H9 (cell line): ENCODE results near the gene DOK5. TPM values are rescaled to one million over a fixed set of nuclear protein-coding genes. Genes with fewer than 3 reads are reported as not detected.

Experiments
- DNase-seq: peaks from one replicate; pipeline ENCODE4 v3.0.0-alpha.2; 2017
- H2AFZ ChIP-seq: one replicate; pipeline ENCODE4 v1.6.1; 2013; ENCODE audit warnings: mild to moderate bottlenecking, low read length, control low read depth, moderate library complexity
- H2AK5ac ChIP-seq: 2 replicates; pipeline ENCODE4 v1.6.1; 2013; ENCODE audit warnings: low read length, control low read depth, mixed read lengths; ENCODE audit not compliant: insufficient read length
- H2BK120ac ChIP-seq: one replicate; pipeline ENCODE4 v1.6.1; 2013; ENCODE audit warnings: low read depth, mild to moderate bottlenecking, low read length, control low read depth, inconsistent platforms; ENCODE audit not compliant: poor library complexity, severe bottlenecking
- H2BK12ac ChIP-seq: 2 replicates; pipeline ENCODE4 v1.6.1; 2013; ENCODE audit warnings: low read length, control low read depth, mixed read lengths, low read depth; ENCODE audit not compliant: insufficient read length
- H2BK15ac ChIP-seq: 2 replicates; pipeline ENCODE4 v1.6.1; 2013; ENCODE audit warnings: low read depth, low read length, control low read depth
- H2BK20ac ChIP-seq: one replicate; pipeline ENCODE4 v1.6.1; 2013; ENCODE audit warnings: low read depth, mild to moderate bottlenecking, low read length, control low read depth, inconsistent platforms; ENCODE audit not compliant: poor library complexity, severe bottlenecking
- H2BK5ac ChIP-seq: 2 replicates; pipeline ENCODE4 v1.6.1; 2013; ENCODE audit warnings: low read length, control low read depth, mixed read lengths; ENCODE audit not compliant: insufficient read length
- H3K14ac ChIP-seq: 2 replicates; pipeline ENCODE4 v1.6.1; 2013; ENCODE audit warnings: low read length, control low read depth; ENCODE audit not compliant: insufficient read depth
- H3K18ac ChIP-seq: 2 replicates; pipeline ENCODE4 v1.6.1; 2013; ENCODE audit warnings: low read depth, mild to moderate bottlenecking, mixed read lengths, low read length, control low read depth; ENCODE audit not compliant: insufficient read length
- H3K23ac ChIP-seq: 2 replicates; pipeline ENCODE4 v1.6.1; 2013; ENCODE audit warnings: low read length, control low read depth, mixed read lengths, low read depth; ENCODE audit not compliant: insufficient read length
- H3K23me2 ChIP-seq: 2 replicates; pipeline ENCODE4 v1.6.1; 2013; ENCODE audit warnings: low read depth, mild to moderate bottlenecking, mixed read lengths, low read length, control low read depth; ENCODE audit not compliant: insufficient read length, poor library complexity, severe bottlenecking
- H3K27ac ChIP-seq: 2 replicates; pipeline ENCODE4 v1.5.1; 2013; ENCODE audit warnings: low read length, control low read depth, mixed read lengths, low read depth; ENCODE audit not compliant: insufficient read length
- H3K27me3 ChIP-seq: 2 replicates; pipeline ENCODE4 v1.6.1; 2013; ENCODE audit warnings: low read length, control low read depth, inconsistent platforms; ENCODE audit not compliant: insufficient read depth
- H3K4ac ChIP-seq: 2 replicates; pipeline ENCODE4 v1.6.1; 2013; ENCODE audit warnings: low read depth, mild to moderate bottlenecking, control low read depth, inconsistent platforms, low read length, moderate library complexity
- H3K4me1 ChIP-seq: 2 replicates; pipeline ENCODE4 v1.6.1; 2013; ENCODE audit warnings: low read length, control low read depth, inconsistent platforms; ENCODE audit not compliant: insufficient read depth
- H3K4me2 ChIP-seq: 2 replicates; pipeline ENCODE4 v1.6.1; 2013; ENCODE audit warnings: low read length, control low read depth, mixed read lengths; ENCODE audit not compliant: insufficient read length, insufficient read depth
- H3K56ac ChIP-seq: 2 replicates; pipeline ENCODE4 v1.6.1; 2013; ENCODE audit warnings: low read depth, mild to moderate bottlenecking, mixed read lengths, low read length, control low read depth; ENCODE audit not compliant: insufficient read length
- H3K79me1 ChIP-seq: 2 replicates; pipeline ENCODE4 v1.6.1; 2013; ENCODE audit warnings: low read depth, mild to moderate bottlenecking, moderate library complexity, low read length, control low read depth, inconsistent platforms; ENCODE audit not compliant: insufficient read depth, poor library complexity, severe bottlenecking
- H3K79me2 ChIP-seq: 2 replicates; pipeline ENCODE4 v1.6.1; 2013; ENCODE audit warnings: low read length, control low read depth, inconsistent platforms; ENCODE audit not compliant: insufficient read depth
- H3K9ac ChIP-seq: 2 replicates; pipeline ENCODE4 v1.6.1; 2013; ENCODE audit warnings: low read length, control low read depth, mixed read lengths; ENCODE audit not compliant: insufficient read length; ENCODE audit errors: extremely low read depth
- H3K9me3 ChIP-seq: one replicate; pipeline ENCODE4 v1.6.1; 2013; ENCODE audit warnings: low read depth, low read length, inconsistent platforms; ENCODE audit not compliant: control insufficient read depth
- H3T11ph ChIP-seq: one replicate; pipeline ENCODE4 v1.6.1; 2013; ENCODE audit warnings: mild to moderate bottlenecking, low read length, control low read depth, inconsistent platforms
- H4K20me1 ChIP-seq: one replicate; pipeline ENCODE4 v1.6.1; 2013; ENCODE audit not compliant: control insufficient read depth, insufficient read length, insufficient read depth
- H4K5ac ChIP-seq: 2 replicates; pipeline ENCODE4 v1.6.1; 2013; ENCODE audit warnings: low read depth, mild to moderate bottlenecking, mixed read lengths, low read length, control low read depth; ENCODE audit not compliant: insufficient read length
- H4K8ac ChIP-seq: replicated peaks from 2 replicates; pipeline ENCODE4 v1.6.1; 2013; ENCODE audit warnings: low read length, control low read depth, mixed read lengths, low read depth; ENCODE audit not compliant: insufficient read length
- H4K91ac ChIP-seq: 2 replicates; pipeline ENCODE4 v1.6.1; 2013; ENCODE audit warnings: low read depth, mild to moderate bottlenecking, moderate library complexity, mixed read lengths, low read length, control low read depth; ENCODE audit not compliant: insufficient read length
- H3K27ac Mint-ChIP-seq, 3 experiments: 2 replicates in 2 of 3; 3 replicates in 1 of 3; pipeline ENCODE4 v1.8.0; 2020 to 2021; ENCODE audit warnings: mixed read lengths in 3 of 3, mild to moderate bottlenecking in 1 of 3, moderate library complexity in 1 of 3
- H3K27me3 Mint-ChIP-seq: 2 replicates; pipeline ENCODE4 v1.8.0; 2021; ENCODE audit warnings: low read depth, mild to moderate bottlenecking, moderate library complexity, mixed read lengths
- H3K36me3 Mint-ChIP-seq, 3 experiments: 2 replicates in 2 of 3; 3 replicates in 1 of 3; pipeline ENCODE4 v1.8.0; 2020 to 2021; ENCODE audit warnings: low read depth in 3 of 3, mixed read lengths in 3 of 3; ENCODE audit not compliant: insufficient read depth in 1 of 3
- H3K4me1 Mint-ChIP-seq, 2 experiments: 2 replicates each; pipeline ENCODE4 v1.8.0; 2020; ENCODE audit warnings: mixed read lengths in 2 of 2
- H3K4me3 Mint-ChIP-seq, 2 experiments: 2 replicates in 1 of 2; 3 replicates in 1 of 2; pipeline ENCODE4 v1.8.0; 2020 to 2021; ENCODE audit warnings: mild to moderate bottlenecking in 2 of 2, mixed read lengths in 2 of 2, moderate library complexity in 1 of 2
- H3K9me3 Mint-ChIP-seq, 2 experiments: 2 replicates in 1 of 2; 3 replicates in 1 of 2; pipeline ENCODE4 v1.8.0; 2020; ENCODE audit warnings: mild to moderate bottlenecking in 2 of 2, mixed read lengths in 2 of 2, moderate library complexity in 1 of 2
- WGBS: extraction: QIAGEN DNeasy Blood & Tissue Kit; methylation state at CpG from one replicate; pipeline ENCODE4 v1.1.7; 2013; ENCODE audit warnings: missing lambda C conversion rate, low lambda C conversion rate, mixed read lengths; ENCODE audit not compliant: insufficient read length; ENCODE audit errors: extremely low coverage; 5-methylcytosine and 5-hydroxymethylcytosine counted together
- total RNA-seq: library from RNA; stranded (reverse); gene quantifications from 2 replicates; pipeline ENCODE4 v1.2.1, GENCODE V29; 2021
- TF ChIP-seq, protein P1 (sequence below): fragments of 200-600 bp; sonication (generic); conservative IDR thresholded peaks from 3 replicates; pipeline ENCODE4 v1.8.0; 2021; ENCODE audit warnings: antibody characterized with exemption, mild to moderate bottlenecking

Gene DOK5
- total RNA-seq, 1 experiment from 2014 or later, result 4.5 TPM

DNA sequence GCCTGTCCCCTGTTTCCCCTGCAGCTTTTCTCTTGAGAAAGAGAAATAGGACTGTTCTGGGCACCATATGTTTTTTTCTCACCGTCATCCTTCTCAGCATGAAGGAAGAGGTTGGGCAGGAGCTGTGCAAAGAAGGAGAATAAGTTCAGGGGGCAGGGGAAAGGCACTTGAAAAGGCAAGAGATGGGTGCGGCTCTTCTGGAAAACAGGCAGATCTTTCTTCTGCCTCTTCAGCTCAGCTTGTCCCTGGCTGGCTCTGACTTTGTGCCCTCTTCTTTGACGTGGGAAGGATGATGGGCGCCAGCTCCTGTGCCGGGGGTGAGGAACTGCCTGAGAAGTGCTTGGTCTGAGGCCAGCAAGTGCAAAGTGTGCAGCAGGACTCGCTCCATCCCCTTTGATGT, 206.5 kb downstream of the DOK5 start:
- Mint-ChIP-seq H3K27ac (0 out of 7 replicates have a peak overlapping the region, but pooled peaks of 1 of the 3 experiments have one; percentile 15), H3K27me3 (peaks cover 5% of the 10 kb centered on the region)
- H3K18ac ChIP-seq, result no peak overlapping the region

More for the DNA sequence above, 206.5 kb downstream of the DOK5 start:
- Histone ChIP-seq H3K27ac (no peak overlapping the region), H4K5ac (no peak overlapping the region), H2BK15ac (no peak overlapping the region), H3K56ac (no peak overlapping the region), H2AFZ (no peak overlapping the region), H2AK5ac (no peak overlapping the region), H2BK12ac (no peak overlapping the region), H2BK120ac (no peak overlapping the region), H4K91ac (no peak overlapping the region), H3K27me3 (no peaks in the 10 kb centered on the region), H3K4me1 (no peaks in the 10 kb centered on the region; the same call in 1 of the 2 replicates), H3T11ph (no peak overlapping the region), H4K8ac (no peak overlapping the region), H3K4me2 (no peak overlapping the region), H3K9ac (no peak overlapping the region), H2BK20ac (no peak overlapping the region), H3K23ac (no peak overlapping the region), H3K79me1 (no peaks in the 10 kb centered on the region), H3K14ac (no peak overlapping the region; the same call in 1 of the 2 replicates), H3K79me2 (no peaks in the 10 kb centered on the region), H3K4ac (no peak overlapping the region), H3K23me2 (no peaks in the 10 kb centered on the region), H2BK5ac (no peak overlapping the region), H4K20me1 (no peaks in the 10 kb centered on the region), H3K9me3 (no peaks in the 10 kb centered on the region)
- DNase-seq, result no peak
- Mint-ChIP-seq H3K4me3 (no peak overlapping the region), H3K4me1 (peaks cover 12 to 14% of the 10 kb centered on the region in 2 experiments), H3K9me3 (no peaks in the 10 kb centered on the region), H3K36me3 (no peaks in the 10 kb centered on the region; a peak in 1 of 7 replicates)
- no CpG with 5 or more reads among the region's 6 CpGs for WGBS
- TF ChIP-seq, protein P1, sequence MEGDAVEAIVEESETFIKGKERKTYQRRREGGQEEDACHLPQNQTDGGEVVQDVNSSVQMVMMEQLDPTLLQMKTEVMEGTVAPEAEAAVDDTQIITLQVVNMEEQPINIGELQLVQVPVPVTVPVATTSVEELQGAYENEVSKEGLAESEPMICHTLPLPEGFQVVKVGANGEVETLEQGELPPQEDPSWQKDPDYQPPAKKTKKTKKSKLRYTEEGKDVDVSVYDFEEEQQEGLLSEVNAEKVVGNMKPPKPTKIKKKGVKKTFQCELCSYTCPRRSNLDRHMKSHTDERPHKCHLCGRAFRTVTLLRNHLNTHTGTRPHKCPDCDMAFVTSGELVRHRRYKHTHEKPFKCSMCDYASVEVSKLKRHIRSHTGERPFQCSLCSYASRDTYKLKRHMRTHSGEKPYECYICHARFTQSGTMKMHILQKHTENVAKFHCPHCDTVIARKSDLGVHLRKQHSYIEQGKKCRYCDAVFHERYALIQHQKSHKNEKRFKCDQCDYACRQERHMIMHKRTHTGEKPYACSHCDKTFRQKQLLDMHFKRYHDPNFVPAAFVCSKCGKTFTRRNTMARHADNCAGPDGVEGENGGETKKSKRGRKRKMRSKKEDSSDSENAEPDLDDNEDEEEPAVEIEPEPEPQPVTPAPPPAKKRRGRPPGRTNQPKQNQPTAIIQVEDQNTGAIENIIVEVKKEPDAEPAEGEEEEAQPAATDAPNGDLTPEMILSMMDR, result no peak
